NB4 (cell line): ENCODE results near the gene C17orf107.
"Not testable (repeated sequence)": the region's sequence is repeated elsewhere in the genome, so short reads cannot be mapped to it uniquely, and the experiment has no call there.

ENCODE experiments used
- DNase-seq: peaks from one replicate; pipeline ENCODE4 v3.0.0; 2010; ENCODE audit warnings: low read depth
- H3K4me3 ChIP-seq: one replicate; pipeline ENCODE4 v1.5.1; 2011; ENCODE audit warnings: mild to moderate bottlenecking, low read depth, low read length, moderate library complexity
- MYC ChIP-seq: IDR thresholded peaks from 2 replicates; pipeline ENCODE4 v1.6.1; 2011; ENCODE audit warnings: low read depth, low read length
- POLR2A ChIP-seq: IDR thresholded peaks from 2 replicates; pipeline ENCODE4 v1.6.1; 2011; ENCODE audit warnings: mild to moderate bottlenecking; ENCODE audit not compliant: insufficient read length; ENCODE audit errors: extremely low read depth
- TF ChIP-seq, protein P1 (sequence below): IDR thresholded peaks from 2 replicates; pipeline ENCODE4 v1.6.1; 2011; ENCODE audit warnings: low read depth, low read length
- TF ChIP-seq, protein P2 (sequence below): IDR thresholded peaks from one replicate; pipeline ENCODE4 v1.5.1; 2012; ENCODE audit warnings: low read depth, low read length

The C17orf107 gene

DNA sequence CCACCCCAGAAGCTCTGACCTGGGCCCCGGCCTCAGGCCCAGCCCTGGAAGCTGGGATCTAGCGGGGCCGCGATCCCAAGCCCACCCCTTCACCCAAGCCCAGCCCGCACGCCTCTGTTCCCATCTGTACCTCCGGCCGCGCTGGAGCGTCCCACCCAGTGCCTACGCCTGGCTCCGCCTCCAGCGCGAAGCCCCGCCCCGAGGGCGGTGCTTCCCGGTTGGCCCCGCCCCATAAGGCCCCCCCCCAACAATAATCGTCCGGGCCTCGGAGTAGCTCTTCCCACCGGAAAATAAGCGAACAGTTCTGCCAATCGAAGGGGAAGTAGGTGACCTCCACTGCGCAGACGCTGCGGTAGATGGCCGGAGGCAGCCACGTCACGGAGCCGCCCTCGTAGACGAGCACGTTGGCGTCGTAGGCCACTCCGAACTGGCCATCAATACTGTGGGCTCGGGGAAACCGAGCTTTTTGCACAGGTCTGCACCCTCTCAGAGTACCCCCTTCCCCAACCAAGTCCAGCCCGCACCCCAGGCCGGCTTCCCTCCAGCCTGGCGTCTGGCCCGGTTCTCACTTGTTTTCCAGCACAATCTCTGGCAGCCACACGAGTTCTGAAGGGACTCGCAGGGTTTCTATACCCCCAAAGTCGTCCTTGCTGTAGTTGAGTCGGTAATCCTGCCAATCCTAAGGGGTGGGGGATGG, 2.5 kb downstream of the C17orf107 start:
- no peak overlapping the region for H3K4me3 ChIP-seq
- DNase-seq, result no peak
- TF ChIP-seq POLR2A (no peak), MYC (no peak)
- TF ChIP-seq, protein P1, sequence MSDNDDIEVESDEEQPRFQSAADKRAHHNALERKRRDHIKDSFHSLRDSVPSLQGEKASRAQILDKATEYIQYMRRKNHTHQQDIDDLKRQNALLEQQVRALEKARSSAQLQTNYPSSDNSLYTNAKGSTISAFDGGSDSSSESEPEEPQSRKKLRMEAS, result no peak
- TF ChIP-seq, protein P2, sequence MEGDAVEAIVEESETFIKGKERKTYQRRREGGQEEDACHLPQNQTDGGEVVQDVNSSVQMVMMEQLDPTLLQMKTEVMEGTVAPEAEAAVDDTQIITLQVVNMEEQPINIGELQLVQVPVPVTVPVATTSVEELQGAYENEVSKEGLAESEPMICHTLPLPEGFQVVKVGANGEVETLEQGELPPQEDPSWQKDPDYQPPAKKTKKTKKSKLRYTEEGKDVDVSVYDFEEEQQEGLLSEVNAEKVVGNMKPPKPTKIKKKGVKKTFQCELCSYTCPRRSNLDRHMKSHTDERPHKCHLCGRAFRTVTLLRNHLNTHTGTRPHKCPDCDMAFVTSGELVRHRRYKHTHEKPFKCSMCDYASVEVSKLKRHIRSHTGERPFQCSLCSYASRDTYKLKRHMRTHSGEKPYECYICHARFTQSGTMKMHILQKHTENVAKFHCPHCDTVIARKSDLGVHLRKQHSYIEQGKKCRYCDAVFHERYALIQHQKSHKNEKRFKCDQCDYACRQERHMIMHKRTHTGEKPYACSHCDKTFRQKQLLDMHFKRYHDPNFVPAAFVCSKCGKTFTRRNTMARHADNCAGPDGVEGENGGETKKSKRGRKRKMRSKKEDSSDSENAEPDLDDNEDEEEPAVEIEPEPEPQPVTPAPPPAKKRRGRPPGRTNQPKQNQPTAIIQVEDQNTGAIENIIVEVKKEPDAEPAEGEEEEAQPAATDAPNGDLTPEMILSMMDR, result no peak

- TF ChIP-seq MYC (no peak), POLR2A (no peak)
- TF ChIP-seq, protein P2, result no peak
- TF ChIP-seq, protein P1, result no peak
- DNase-seq, result no peak
- no peak overlapping the region for H3K4me3 ChIP-seq
Observed at GRCh38 chr17:4902540-4902939, 3.2 kb downstream of the C17orf107 start.

GRCh38 chr17:4903051-4903818, 3.9 kb downstream of the C17orf107 start, which contains the start of gene CHRNE:
Gene CHRNE, minus strand, starts transcription at chr17:4903098. Its CDS starts 35 bp downstream, at chr17:4903063.
- no peak for TF ChIP-seq POLR2A
- TF ChIP-seq, protein P1, result peak; percentile 75
- no peak for TF ChIP-seq MYC
- TF ChIP-seq, protein P2, result peak; percentile 62
- no peak within 1 kb of the TSS for H3K4me3 ChIP-seq
- DNase-seq, result peak; percentile 74

DNA sequence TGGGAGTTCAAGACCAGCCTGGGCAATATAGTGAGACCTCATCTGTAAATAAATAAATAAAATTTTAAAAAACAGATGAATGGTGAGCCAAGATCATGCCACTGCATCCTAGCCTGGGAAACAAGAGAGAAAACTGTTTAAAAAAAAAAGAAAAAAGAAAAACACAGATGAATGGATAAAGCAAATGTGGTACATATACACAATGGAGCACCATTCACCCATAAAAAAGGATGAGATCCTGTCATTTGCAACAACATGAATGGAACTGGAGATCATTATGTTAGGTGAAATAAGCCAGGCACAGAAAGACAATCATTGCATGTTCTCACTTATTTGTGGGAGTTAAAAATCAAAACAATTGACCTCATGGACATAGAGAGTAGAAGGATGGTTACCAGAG, 7.3 kb downstream of the C17orf107 start:
- not testable (repeated sequence) for DNase-seq, H3K4me3 ChIP-seq

DNA sequence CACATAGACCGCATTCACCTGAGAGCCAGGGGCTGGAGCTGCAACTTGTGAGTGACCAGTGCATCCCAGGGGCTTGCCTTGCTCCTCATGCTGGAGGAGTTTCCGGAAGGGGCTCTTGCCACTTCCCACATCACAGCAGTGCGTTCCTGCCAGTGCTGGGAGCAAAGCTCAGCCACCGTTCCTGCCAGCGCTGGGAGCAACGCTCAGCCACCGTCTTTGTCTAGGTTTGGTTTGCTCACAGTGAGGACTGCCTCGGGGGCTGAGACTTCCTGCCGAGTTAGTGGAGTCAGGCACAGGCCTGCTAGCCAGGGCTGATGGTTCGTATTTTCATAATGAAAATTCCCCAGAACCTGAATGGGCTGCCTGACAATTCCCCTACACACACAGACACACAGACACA, 9.0 kb downstream of the C17orf107 start:
- no peak for DNase-seq
- H3K4me3 ChIP-seq, result no peak overlapping the region
- TF ChIP-seq MYC, result no peak
- TF ChIP-seq, protein P1, result no peak
- TF ChIP-seq, protein P2, result no peak
- TF ChIP-seq POLR2A, result no peak

GRCh38 chr17:4908711-4909496, 9.6 kb downstream of the C17orf107 start:
- TF ChIP-seq, protein P1, result peak; percentile 36; the same call in 1 of the 2 replicates
- TF ChIP-seq POLR2A (no peak), MYC (peak; percentile 58)
- TF ChIP-seq, protein P2, result peak; percentile 74
- DNase-seq, result peak; percentile 88
- H3K4me3 ChIP-seq, result no peak overlapping the region
